Measurements from ENCODE around the gene BCL2L2. TPM values are rescaled to one million over a fixed set of nuclear protein-coding genes. Genes with fewer than 3 reads are reported as not detected.
A peak's percentile ranks its signal among the peaks of the same experiment; 100 is the strongest.

Gene BCL2L2
- total and polyA plus RNA-seq, 2 donors (not counting 1 experiment from before 2014, with no cell fraction given) = 24.7 to 25.4 TPM

- H2AFZ ChIP-seq (ENCODE audit: low read length) = peak within 1 kb of the TSS; percentile 98
- no peaks in the 10 kb centered on the region for H3K27me3 ChIP-seq (ENCODE audit: control insufficient read depth, insufficient read depth, low read length)
- peak within 1 kb of the TSS; percentile 84 to 92 (median 90) for H3K4me3 ChIP-seq (replicated peaks in 1 of 4; ENCODE audit: control extremely low read depth in 1 of 4, insufficient read depth in 1 of 4, low read depth in 3 of 4, low read length in 4 of 4)
- peaks cover 3% of the 10 kb centered on the region for H3K4me1 ChIP-seq (ENCODE audit: control insufficient read depth, extremely low read depth, insufficient read depth, low read length)
- no peaks in the 10 kb centered on the region for H3K36me3 ChIP-seq (ENCODE audit: control insufficient read depth, insufficient read depth, low read length)
- TF ChIP-seq EZH2 (IDR thresholded peaks at IDR 0.05; ENCODE audit: low read length, missing control alignments) = no peak
- TF ChIP-seq, protein P1, sequence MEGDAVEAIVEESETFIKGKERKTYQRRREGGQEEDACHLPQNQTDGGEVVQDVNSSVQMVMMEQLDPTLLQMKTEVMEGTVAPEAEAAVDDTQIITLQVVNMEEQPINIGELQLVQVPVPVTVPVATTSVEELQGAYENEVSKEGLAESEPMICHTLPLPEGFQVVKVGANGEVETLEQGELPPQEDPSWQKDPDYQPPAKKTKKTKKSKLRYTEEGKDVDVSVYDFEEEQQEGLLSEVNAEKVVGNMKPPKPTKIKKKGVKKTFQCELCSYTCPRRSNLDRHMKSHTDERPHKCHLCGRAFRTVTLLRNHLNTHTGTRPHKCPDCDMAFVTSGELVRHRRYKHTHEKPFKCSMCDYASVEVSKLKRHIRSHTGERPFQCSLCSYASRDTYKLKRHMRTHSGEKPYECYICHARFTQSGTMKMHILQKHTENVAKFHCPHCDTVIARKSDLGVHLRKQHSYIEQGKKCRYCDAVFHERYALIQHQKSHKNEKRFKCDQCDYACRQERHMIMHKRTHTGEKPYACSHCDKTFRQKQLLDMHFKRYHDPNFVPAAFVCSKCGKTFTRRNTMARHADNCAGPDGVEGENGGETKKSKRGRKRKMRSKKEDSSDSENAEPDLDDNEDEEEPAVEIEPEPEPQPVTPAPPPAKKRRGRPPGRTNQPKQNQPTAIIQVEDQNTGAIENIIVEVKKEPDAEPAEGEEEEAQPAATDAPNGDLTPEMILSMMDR (conservative IDR thresholded peaks at IDR 0.05 in 1 of 2, IDR thresholded peaks at IDR 0.05 in 1 of 2; ENCODE audit: low read depth in 1 of 2, low read length in 2 of 2) = no peak
- peak within 1 kb of the TSS; percentile 71 for H3K9ac ChIP-seq (ENCODE audit: insufficient read depth, low read length)
- no peaks in the 10 kb centered on the region for H3K79me2 ChIP-seq (ENCODE audit: control insufficient read depth, insufficient read depth, low read length)
- H3K9me3 ChIP-seq (ENCODE audit: control insufficient read depth, insufficient read depth, low read depth, low read length) = no peaks in the 10 kb centered on the region
- peak within 1 kb of the TSS; percentile 91 for H3K4me2 ChIP-seq (ENCODE audit: extremely low read depth, insufficient read depth, low read length)
- peak; percentile 98 for DNase-seq (ENCODE audit: low read depth in 2 of 2)
- H3K27ac ChIP-seq (ENCODE audit: insufficient read depth, low read length) = peak within 1 kb of the TSS; percentile 60
- no peaks in the 10 kb centered on the region for H4K20me1 ChIP-seq (ENCODE audit: control insufficient read depth, extremely low read depth, insufficient read depth, low read length)
Observed at GRCh38 chr14:23286020-23286901, 20.4 kb upstream of the BCL2L2 start, which contains the start of gene HOMEZ. TSS of gene HOMEZ (minus strand) at chr14:23286132. CDS start at chr14:23285952, 180 bp downstream.

DNA sequence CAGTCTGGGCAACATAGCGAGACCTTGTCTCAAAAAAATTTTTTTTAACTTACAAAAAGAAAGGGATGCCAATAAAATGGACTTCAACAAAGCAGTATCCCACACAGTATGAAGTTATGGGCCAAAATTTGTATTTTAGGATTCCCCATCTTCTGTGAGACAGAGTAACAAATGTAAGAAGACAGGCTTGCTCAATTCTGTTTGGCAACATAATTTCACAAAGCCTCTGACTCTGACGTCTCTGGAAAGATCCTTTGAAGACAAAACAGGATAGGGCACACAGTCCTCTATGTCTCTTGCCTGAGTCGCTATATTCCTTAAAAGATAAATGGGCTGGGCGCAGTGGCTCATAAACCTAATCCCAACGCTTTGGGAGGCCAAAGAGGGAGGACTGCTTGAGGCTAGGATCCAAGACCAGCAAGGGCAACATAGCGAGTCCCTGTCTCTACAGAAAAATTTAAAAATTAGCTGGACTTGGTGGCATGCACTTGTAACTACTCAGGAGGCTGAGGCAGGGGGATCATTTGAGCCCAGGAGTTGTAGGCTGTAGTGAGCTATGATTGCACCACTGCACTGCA lies 19.6 kb upstream of the BCL2L2 start:
- H3K36me3 ChIP-seq (ENCODE audit: control insufficient read depth, insufficient read depth, low read length) = no peaks in the 10 kb centered on the region
- H4K20me1 ChIP-seq (ENCODE audit: control insufficient read depth, extremely low read depth, insufficient read depth, low read length) = no peaks in the 10 kb centered on the region
- no peaks in the 10 kb centered on the region for H3K79me2 ChIP-seq (ENCODE audit: control insufficient read depth, insufficient read depth, low read length)
- H3K4me3 ChIP-seq (replicated peaks in 1 of 4; ENCODE audit: control extremely low read depth in 1 of 4, insufficient read depth in 1 of 4, low read depth in 3 of 4, low read length in 4 of 4) = peak overlapping the region; percentile 49 to 92 (median 90)
- peak overlapping the region; percentile 98 for H2AFZ ChIP-seq (ENCODE audit: low read length)
- H3K27me3 ChIP-seq (ENCODE audit: control insufficient read depth, insufficient read depth, low read length) = no peaks in the 10 kb centered on the region
- DNase-seq (ENCODE audit: low read depth in 2 of 2) = no peak
- peak overlapping the region; percentile 91 for H3K4me2 ChIP-seq (ENCODE audit: extremely low read depth, insufficient read depth, low read length)
- peak overlapping the region; percentile 60 for H3K27ac ChIP-seq (ENCODE audit: insufficient read depth, low read length)
- TF ChIP-seq EZH2 (IDR thresholded peaks at IDR 0.05; ENCODE audit: low read length, missing control alignments) = no peak
- TF ChIP-seq, protein P1 (conservative IDR thresholded peaks at IDR 0.05 in 1 of 2, IDR thresholded peaks at IDR 0.05 in 1 of 2; ENCODE audit: low read depth in 1 of 2, low read length in 2 of 2) = no peak
- no peak overlapping the region for H3K9ac ChIP-seq (ENCODE audit: insufficient read depth, low read length)
- no peaks in the 10 kb centered on the region for H3K9me3 ChIP-seq (ENCODE audit: control insufficient read depth, insufficient read depth, low read depth, low read length)
- H3K4me1 ChIP-seq (ENCODE audit: control insufficient read depth, extremely low read depth, insufficient read depth, low read length) = peaks cover 3% of the 10 kb centered on the region
